Gastrocnemius medialis (tissue), 4 donors: ENCODE measurements around the gene TAPT1.

Source experiments
- POLR2A ChIP-seq, 2 donors: fragments of 450-650 bp; IDR thresholded peaks; one replicate each; pipeline ENCODE4 v1.6.1; 2017; ENCODE audit warnings: antibody characterized with exemption in 2 of 2, mild to moderate bottlenecking in 2 of 2, moderate library complexity in 2 of 2
- TF ChIP-seq, protein P1 (sequence below), 5 experiments: fragments of 450-650 bp in 3 of 5; fragments of 200-600 bp in 2 of 5; sonication (generic) in 2 of 5; IDR thresholded peaks in 4 of 5; conservative IDR thresholded peaks in 1 of 5; 1 replicate in 4 of 5; 2 replicates in 1 of 5; pipeline ENCODE4 v1.5.1; 2016 to 2019; ENCODE audit warnings: antibody characterized with exemption in 5 of 5, mild to moderate bottlenecking in 3 of 5, moderate library complexity in 3 of 5

- TF ChIP-seq, protein P1, sequence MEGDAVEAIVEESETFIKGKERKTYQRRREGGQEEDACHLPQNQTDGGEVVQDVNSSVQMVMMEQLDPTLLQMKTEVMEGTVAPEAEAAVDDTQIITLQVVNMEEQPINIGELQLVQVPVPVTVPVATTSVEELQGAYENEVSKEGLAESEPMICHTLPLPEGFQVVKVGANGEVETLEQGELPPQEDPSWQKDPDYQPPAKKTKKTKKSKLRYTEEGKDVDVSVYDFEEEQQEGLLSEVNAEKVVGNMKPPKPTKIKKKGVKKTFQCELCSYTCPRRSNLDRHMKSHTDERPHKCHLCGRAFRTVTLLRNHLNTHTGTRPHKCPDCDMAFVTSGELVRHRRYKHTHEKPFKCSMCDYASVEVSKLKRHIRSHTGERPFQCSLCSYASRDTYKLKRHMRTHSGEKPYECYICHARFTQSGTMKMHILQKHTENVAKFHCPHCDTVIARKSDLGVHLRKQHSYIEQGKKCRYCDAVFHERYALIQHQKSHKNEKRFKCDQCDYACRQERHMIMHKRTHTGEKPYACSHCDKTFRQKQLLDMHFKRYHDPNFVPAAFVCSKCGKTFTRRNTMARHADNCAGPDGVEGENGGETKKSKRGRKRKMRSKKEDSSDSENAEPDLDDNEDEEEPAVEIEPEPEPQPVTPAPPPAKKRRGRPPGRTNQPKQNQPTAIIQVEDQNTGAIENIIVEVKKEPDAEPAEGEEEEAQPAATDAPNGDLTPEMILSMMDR (IDR thresholded peaks at IDR 0.05 in 4 of 5, conservative IDR thresholded peaks at IDR 0.05 in 1 of 5), result no peak
- TF ChIP-seq POLR2A (IDR thresholded peaks at IDR 0.05), result no peak
Observed at GRCh38 chr4:16187455-16187854, 38.8 kb downstream of the TAPT1 start.
